AG09309 (cell line): Measurements from ENCODE around the gene TXNRD1.
A peak's percentile ranks its signal among the peaks of the same experiment; 100 is the strongest.
"Not testable (repeated sequence)": the region's sequence is repeated elsewhere in the genome, so short reads cannot be mapped to it uniquely, and the experiment has no call there.

ENCODE experiments used
- DNase-seq: peaks from one replicate; pipeline ENCODE4 v3.0.0-alpha.2; 2010; ENCODE audit warnings: low read depth
- H3K4me3 ChIP-seq: 2 replicates; pipeline ENCODE4 v1.5.1; 2011; ENCODE audit warnings: mild to moderate bottlenecking, low read depth, low read length, moderate library complexity; ENCODE audit not compliant: control insufficient read depth
- TF ChIP-seq, protein P1 (sequence below): IDR thresholded peaks from 2 replicates; pipeline ENCODE4 v1.5.1; 2011; ENCODE audit warnings: mild to moderate bottlenecking, low read depth, low read length, inconsistent platforms; ENCODE audit not compliant: insufficient read depth, control insufficient read depth; ENCODE audit errors: missing control alignments

Gene TXNRD1

DNA sequence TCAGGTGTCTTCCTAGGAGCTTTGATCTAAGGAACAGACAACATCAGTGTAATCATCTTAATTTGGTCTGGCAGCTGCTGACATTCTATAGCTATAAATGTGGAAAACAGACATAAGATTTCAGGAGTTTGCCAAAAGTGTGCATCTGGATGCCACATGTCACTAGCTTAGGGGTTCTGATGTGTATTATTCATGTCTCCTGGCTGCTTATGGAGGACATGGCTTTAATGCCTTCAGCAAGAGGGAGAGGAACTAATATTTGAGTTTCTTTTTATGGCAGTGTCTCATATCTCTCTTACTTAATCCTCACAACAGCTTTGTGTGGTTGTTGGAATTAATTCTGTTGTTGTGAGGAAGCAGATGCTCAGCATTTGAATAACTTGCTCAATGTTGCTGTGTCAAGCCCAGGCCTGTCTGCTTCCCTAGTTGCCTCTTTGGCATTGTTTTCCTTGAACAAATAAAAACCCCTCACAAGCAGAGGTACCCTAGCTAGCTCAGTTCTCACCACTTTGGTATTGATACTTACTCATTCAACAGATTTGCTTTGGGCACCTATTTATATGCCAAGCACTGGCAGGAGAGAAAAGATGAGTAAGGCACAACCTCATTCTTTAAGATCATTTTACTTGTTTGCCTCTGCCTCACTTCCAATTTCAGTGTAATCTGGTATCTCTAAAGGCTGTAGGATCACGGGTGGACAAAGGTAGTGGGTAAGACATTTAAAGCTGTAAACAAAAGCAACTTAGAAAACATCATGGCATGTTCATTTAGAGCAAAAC is 48.2 kb downstream of the TXNRD1 start:
- no peak overlapping the region for H3K4me3 ChIP-seq
- DNase-seq = peak; percentile 60
- TF ChIP-seq, protein P1, sequence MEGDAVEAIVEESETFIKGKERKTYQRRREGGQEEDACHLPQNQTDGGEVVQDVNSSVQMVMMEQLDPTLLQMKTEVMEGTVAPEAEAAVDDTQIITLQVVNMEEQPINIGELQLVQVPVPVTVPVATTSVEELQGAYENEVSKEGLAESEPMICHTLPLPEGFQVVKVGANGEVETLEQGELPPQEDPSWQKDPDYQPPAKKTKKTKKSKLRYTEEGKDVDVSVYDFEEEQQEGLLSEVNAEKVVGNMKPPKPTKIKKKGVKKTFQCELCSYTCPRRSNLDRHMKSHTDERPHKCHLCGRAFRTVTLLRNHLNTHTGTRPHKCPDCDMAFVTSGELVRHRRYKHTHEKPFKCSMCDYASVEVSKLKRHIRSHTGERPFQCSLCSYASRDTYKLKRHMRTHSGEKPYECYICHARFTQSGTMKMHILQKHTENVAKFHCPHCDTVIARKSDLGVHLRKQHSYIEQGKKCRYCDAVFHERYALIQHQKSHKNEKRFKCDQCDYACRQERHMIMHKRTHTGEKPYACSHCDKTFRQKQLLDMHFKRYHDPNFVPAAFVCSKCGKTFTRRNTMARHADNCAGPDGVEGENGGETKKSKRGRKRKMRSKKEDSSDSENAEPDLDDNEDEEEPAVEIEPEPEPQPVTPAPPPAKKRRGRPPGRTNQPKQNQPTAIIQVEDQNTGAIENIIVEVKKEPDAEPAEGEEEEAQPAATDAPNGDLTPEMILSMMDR = no peak

DNA sequence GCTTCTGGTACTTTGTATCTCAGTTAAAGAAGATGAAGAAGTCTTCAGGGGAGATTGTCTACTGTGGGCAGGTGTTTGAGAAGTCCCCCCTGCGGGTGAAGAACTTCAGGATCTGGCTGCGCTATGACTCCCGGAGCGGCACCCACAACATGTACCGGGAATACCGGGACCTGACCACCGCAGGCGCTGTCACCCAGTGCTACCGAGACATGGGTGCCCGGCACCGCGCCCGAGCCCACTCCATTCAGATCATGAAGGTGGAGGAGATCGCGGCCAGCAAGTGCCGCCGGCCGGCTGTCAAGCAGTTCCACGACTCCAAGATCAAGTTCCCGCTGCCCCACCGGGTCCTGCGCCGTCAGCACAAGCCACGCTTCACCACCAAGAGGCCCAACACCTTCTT is 49.9 kb downstream of the TXNRD1 start:
- H3K4me3 ChIP-seq = not testable (repeated sequence)

DNA sequence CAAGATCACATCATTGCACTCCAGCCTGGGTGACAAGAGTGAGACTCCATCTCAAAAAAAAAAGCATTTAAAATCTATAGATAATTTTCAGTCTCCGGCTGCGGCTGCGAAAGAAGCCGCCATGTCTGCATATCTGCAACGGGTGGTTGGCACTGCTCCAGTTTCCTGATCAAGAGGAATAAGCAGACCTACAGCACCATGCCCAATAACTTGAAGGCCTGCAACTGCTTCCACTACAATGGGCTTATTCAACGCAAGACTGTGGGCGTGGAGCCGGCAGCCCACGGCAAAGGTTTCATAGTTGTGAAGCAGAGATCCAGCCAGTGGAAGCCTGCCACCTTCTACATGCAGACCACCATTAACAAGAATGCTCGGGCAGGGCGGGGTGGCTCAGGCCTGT is 57.4 kb downstream of the TXNRD1 start:
- DNase-seq = no peak
- TF ChIP-seq, protein P1 = no peak
- H3K4me3 ChIP-seq = no peak overlapping the region

More for the DNA sequence above, 49.9 kb downstream of the TXNRD1 start:
- DNase-seq = not testable (repeated sequence)

DNA sequence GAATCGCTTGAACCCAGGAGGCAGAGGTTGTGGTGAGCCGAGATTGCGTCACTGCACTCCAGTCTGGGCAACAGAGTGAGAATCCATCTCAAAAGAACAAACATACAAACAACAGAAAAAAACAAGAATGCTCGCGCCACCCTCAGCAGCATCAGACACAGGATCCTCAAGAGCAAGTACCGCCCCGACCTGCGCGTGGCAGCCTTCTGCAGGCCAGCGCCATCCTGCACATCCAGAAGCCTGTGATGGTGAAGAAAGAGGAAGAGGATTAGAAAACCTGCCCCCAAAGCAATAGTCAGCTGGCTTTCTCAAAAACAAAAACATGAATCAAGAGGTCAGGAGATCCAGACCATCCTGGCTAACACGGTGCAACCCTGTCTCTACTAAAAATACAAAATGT is 57.9 kb downstream of the TXNRD1 start:
- no peak for DNase-seq
- H3K4me3 ChIP-seq = no peak overlapping the region
- TF ChIP-seq, protein P1 = no peak

DNA sequence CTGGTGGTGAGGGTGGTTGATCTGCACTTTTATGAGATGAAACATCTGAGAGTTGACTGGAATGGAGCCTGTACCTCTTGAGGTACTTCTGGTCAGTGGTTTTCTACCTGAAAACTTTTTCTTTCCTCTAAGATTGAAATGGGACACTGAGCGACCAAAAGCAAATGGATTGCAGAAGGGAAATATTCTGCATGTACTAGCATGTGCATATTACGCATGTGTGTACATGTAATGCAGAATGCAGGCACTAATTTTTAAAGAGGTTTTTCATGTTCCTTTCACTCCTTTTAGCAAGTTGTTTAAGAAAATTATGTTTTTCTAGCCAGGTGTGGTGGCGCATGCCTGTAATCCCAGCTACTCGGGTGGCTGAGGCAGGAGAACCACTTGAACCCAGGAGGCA is 59.2 kb downstream of the TXNRD1 start:
- no peak overlapping the region for H3K4me3 ChIP-seq
- no peak for DNase-seq
- TF ChIP-seq, protein P1 = no peak

DNA sequence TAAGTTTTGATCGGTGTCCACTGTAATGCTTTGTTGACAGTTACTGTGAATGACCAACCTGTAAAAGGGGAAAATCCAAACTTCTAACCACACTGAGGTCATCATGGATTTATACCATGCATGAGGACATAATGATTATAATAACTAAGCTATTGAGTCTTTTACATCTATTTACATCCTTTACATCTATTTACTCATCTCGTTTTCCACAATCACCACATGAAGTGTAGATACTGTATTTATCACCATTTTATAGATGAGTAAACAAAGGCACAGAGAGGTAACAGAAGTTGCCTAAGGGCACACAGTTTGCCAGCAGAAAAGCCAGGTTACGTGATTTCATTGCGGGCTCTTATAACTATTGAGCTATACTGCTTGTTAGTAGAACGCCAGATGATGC is 60.1 kb downstream of the TXNRD1 start:
- DNase-seq = no peak
- TF ChIP-seq, protein P1 = no peak
- no peak overlapping the region for H3K4me3 ChIP-seq

DNA sequence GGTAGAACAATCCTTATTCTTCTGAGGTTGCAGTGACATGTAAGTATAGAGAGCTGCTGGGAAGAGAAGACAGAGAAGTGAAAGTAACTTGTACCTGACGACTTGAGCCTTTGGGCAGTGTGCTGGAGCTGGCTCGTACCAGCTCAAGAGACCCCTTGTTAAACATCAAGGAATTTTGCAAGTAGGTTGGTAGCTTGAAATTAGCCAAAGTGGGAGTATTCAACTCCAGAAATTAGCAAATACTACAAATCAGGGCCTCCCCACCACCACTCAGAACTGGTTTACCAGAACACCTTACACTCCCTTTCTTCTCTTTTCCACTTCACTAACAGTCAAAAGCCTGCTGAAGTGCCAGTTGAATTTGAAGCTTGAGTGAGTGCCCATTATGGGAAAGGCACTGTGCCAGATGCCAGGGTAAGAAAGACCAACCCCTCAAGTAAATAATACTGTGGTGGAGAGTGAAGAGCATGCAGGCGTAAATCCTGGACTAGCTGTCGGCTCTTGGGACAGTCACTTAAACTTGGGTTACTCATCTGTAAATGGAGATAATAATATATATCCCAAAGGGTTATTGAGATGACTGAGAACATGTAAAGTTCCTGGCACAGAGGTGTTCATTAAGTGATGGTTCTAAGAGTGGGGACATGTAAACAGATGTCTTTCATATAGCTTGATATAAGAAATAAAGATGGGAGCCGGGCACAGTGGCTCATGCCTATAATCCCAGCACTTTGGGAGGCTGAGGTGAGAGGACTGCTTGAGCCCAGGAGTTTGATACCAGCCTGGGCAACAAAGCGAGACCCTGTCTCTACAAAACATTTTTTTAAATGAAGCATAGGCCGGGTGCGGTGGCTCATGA is 60.9 kb downstream of the TXNRD1 start:
- DNase-seq = no peak
- H3K4me3 ChIP-seq = no peak overlapping the region
- TF ChIP-seq, protein P1 = no peak
